ENCODE data around the gene MLNR.

Gene MLNR

GRCh38 chr13:49265822-49266221, 45.7 kb downstream of the MLNR start:
- no peak for TF ChIP-seq CTCF (IDR thresholded peaks at IDR 0.05; ENCODE audit: insufficient read depth, low read length, poor library complexity, severe bottlenecking)
- no peak overlapping the region for H3K4me3 ChIP-seq (replicated peaks; ENCODE audit: low read depth, low read length)
- H3K36me3 ChIP-seq (ENCODE audit: control insufficient read depth, insufficient read depth, low read length) = no peaks in the 10 kb centered on the region; the same call in 1 of the 2 replicates
- H3K27me3 ChIP-seq (replicated peaks; ENCODE audit: control insufficient read depth, insufficient read depth, low read length) = no peaks in the 10 kb centered on the region
- no peak for DNase-seq (ENCODE audit: extremely low read depth, insufficient read length)

GRCh38 chr13:49271264-49271663, 51.1 kb downstream of the MLNR start:
- Histone ChIP-seq H3K36me3 (ENCODE audit: control insufficient read depth, insufficient read depth, low read length) (no peaks in the 10 kb centered on the region; the same call in 1 of the 2 replicates), H3K27me3 (replicated peaks; ENCODE audit: control insufficient read depth, insufficient read depth, low read length) (no peaks in the 10 kb centered on the region), H3K4me3 (replicated peaks; ENCODE audit: low read depth, low read length) (no peak overlapping the region)
- DNase-seq (ENCODE audit: extremely low read depth, insufficient read length) = no peak
- no peak for TF ChIP-seq CTCF (IDR thresholded peaks at IDR 0.05; ENCODE audit: insufficient read depth, low read length, poor library complexity, severe bottlenecking)

All from GM06990 (cell line).